ENCODE results near the gene HBD. TPM values are rescaled to one million over a fixed set of nuclear protein-coding genes. Genes with fewer than 3 reads are reported as not detected.

The HBD gene
- total RNA-seq, 1 donor from 2014 or later, result not detected

GRCh38 chr11:5240458-5240857 lies 6.2 kb upstream of the HBD start:
- H3K9me3 ChIP-seq, result no peaks in the 10 kb centered on the region
- no peaks in the 10 kb centered on the region for H3K4me1 ChIP-seq
- intact Hi-C loops (cut with DNase I), result no loop called here
- TF ChIP-seq CTCF (IDR thresholded peaks at IDR 0.05), result no peak
- ATAC-seq (no peak), DNase-seq (no peak)
- no peaks in the 10 kb centered on the region for H3K27me3 ChIP-seq
- H3K4me3 ChIP-seq, result no peak overlapping the region
- no peaks in the 10 kb centered on the region for H3K36me3 ChIP-seq
- no peak overlapping the region for H3K27ac ChIP-seq

- Histone ChIP-seq H3K27ac (no peak overlapping the region), H3K9me3 (no peaks in the 10 kb centered on the region), H3K27me3 (no peaks in the 10 kb centered on the region), H3K4me1 (no peaks in the 10 kb centered on the region), H3K36me3 (no peaks in the 10 kb centered on the region), H3K4me3 (no peak overlapping the region)
- DNase-seq, result no peak
- TF ChIP-seq CTCF (IDR thresholded peaks at IDR 0.05), result no peak
- intact Hi-C loops (cut with DNase I), result no loop called here
- ATAC-seq, result no peak
Measured at GRCh38 chr11:5240056-5240455, 5.8 kb upstream of the HBD start.

GRCh38 chr11:5239046-5239445 lies 4.8 kb upstream of the HBD start:
- Histone ChIP-seq H3K9me3 (no peaks in the 10 kb centered on the region), H3K4me1 (no peaks in the 10 kb centered on the region), H3K27me3 (no peaks in the 10 kb centered on the region), H3K4me3 (no peak overlapping the region), H3K27ac (no peak overlapping the region), H3K36me3 (no peaks in the 10 kb centered on the region)
- no peak for TF ChIP-seq CTCF (IDR thresholded peaks at IDR 0.05)
- no peak for DNase-seq
- intact Hi-C loops (cut with DNase I), result no loop called here
- no peak for ATAC-seq

DNA sequence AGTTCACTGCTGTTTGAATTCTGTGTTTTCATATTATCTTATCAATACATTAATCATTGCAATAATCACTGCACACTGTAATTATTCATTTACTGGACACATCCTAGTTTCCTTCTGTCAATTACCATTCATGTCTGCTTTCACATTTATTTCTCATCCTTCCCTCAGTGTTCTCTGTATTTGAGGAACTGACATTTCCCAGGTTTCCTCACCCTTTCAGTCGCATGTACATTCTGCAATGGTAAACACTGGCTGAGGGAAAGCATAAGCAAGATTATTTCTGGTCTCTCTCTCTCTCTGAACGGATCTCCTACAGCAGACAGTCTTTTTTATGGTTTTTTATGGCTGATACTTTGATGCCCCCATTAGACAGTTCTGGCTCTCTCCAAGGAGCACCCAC lies 4.2 kb upstream of the HBD start:
- DNase-seq, result no peak
- intact Hi-C loops (cut with DNase I), result no loop called here
- ATAC-seq, result no peak
- H3K4me3 ChIP-seq, result no peak overlapping the region
- H3K4me1 ChIP-seq, result no peaks in the 10 kb centered on the region
- TF ChIP-seq CTCF (IDR thresholded peaks at IDR 0.05), result no peak
- H3K27ac ChIP-seq, result no peak overlapping the region
- H3K9me3 ChIP-seq, result no peaks in the 10 kb centered on the region
- H3K36me3 ChIP-seq, result no peaks in the 10 kb centered on the region
- no peaks in the 10 kb centered on the region for H3K27me3 ChIP-seq

DNA sequence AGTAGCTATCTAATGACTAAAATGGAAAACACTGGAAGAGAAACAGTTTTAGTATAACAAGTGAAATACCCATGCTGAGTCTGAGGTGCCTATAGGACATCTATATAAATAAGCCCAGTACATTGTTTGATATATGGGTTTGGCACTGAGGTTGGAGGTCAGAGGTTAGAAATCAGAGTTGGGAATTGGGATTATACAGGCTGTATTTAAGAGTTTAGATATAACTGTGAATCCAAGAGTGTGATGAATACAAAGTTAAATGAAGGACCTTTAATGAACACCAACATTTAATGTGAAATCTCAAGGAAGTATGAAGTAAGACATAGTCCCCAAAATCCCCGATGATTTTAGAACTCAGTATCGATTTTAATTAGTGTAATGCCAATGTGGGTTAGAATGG lies 3.1 kb upstream of the HBD start:
- Histone ChIP-seq H3K27ac (no peak overlapping the region), H3K9me3 (no peaks in the 10 kb centered on the region), H3K27me3 (no peaks in the 10 kb centered on the region), H3K36me3 (no peaks in the 10 kb centered on the region), H3K4me1 (no peaks in the 10 kb centered on the region), H3K4me3 (no peak overlapping the region)
- DNase-seq, result no peak
- intact Hi-C loops (cut with DNase I), result no loop called here
- no peak for ATAC-seq
- TF ChIP-seq CTCF (IDR thresholded peaks at IDR 0.05), result no peak

- intact Hi-C loops (cut with DNase I), result no loop called here
- no peak overlapping the region for H3K4me3 ChIP-seq
- TF ChIP-seq CTCF (IDR thresholded peaks at IDR 0.05), result no peak
- H3K4me1 ChIP-seq, result no peaks in the 10 kb centered on the region
- ATAC-seq, result no peak
- no peaks in the 10 kb centered on the region for H3K36me3 ChIP-seq
- no peaks in the 10 kb centered on the region for H3K9me3 ChIP-seq
- DNase-seq, result no peak
- no peak overlapping the region for H3K27ac ChIP-seq
- H3K27me3 ChIP-seq, result no peaks in the 10 kb centered on the region
Measured at GRCh38 chr11:5235364-5236095, 1.2 kb upstream of the HBD start.

Data from upper lobe of right lung (tissue), 1 donor.